ENCODE measurements around the gene MFN1.

Gene MFN1

GRCh38 chr3:179432451-179432850, 84.9 kb downstream of the MFN1 start:
- DNase-seq, result no peak

- no peak for DNase-seq
Observed at GRCh38 chr3:179436517-179436916, 89.0 kb downstream of the MFN1 start.

DNA sequence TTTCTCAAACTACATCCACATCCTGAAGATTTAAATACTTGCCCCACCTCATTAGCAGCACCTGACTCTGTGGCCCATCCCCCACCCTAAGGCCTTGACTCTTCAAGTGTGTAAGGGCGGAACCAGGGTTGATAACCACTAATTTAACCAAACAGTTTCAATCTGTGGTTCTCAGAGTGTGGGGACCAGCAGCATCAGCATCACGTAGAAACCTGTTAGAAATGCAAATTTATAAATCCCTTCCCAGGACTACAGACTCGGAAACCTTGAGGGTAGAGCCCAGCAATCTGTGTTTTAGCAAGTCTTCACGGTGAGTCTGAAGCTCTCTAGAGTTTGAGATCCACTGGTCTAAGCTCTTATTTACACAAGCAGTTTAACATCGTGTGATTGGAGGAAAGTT, 91.3 kb downstream of the MFN1 start:
- no peak for DNase-seq

All from retina (tissue), 1 donor.